ENCODE measurements around the gene SLC24A3. TPM values are rescaled to one million over a fixed set of nuclear protein-coding genes. Genes with fewer than 3 reads are reported as not detected.

The SLC24A3 gene
- total RNA-seq, 4 donors from 2014 or later: 4.2 to 6.4 (median 5.6) TPM

DNA sequence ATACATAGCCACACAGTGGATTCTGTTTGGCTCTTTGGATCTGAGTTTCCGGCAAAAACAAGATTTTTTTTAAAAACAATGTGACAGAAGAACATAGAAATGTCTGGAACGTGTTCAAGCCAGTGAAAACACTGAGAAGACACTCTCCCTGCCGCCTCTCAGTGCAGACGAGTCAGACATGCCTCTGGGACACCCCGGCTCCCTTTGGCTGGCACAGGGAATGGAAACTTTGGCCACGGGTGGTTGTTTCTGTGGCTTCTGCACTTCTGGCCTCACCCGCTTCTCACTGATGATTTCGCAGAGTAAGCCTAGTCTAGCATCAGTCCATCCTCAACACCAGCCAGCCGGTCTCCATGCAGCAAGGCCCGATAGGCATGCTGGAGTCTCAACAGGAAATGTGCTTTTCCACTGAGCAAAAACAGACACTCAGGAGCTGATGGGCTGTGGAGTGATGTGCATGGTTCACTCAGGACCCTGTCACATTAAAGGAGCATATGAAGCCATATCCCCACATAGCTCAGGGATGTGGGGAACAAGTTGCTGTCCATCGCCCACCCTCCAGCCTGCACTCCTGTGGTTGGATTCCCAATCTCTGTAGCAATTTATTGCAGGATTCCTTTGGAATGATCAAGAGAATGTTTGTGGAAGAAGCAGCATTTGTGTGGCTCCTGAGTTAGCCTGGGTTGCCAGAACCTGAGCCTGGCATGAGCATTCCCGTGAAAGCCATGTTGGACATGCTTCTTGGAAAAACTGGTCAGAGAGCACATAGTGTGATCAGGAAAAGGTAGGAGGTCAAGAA, 283.7 kb downstream of the SLC24A3 start:
- Histone ChIP-seq H3K9me3 (no peaks in the 10 kb centered on the region), H3K4me3 (no peak overlapping the region), H3K27ac (no peak overlapping the region), H3K27me3 (no peaks in the 10 kb centered on the region), H3K4me1 (no peaks in the 10 kb centered on the region), H3K36me3 (no peaks in the 10 kb centered on the region)
- WGBS: 76% methylated on average over 11 of the region's 12 CpGs
- TF ChIP-seq, protein P1, sequence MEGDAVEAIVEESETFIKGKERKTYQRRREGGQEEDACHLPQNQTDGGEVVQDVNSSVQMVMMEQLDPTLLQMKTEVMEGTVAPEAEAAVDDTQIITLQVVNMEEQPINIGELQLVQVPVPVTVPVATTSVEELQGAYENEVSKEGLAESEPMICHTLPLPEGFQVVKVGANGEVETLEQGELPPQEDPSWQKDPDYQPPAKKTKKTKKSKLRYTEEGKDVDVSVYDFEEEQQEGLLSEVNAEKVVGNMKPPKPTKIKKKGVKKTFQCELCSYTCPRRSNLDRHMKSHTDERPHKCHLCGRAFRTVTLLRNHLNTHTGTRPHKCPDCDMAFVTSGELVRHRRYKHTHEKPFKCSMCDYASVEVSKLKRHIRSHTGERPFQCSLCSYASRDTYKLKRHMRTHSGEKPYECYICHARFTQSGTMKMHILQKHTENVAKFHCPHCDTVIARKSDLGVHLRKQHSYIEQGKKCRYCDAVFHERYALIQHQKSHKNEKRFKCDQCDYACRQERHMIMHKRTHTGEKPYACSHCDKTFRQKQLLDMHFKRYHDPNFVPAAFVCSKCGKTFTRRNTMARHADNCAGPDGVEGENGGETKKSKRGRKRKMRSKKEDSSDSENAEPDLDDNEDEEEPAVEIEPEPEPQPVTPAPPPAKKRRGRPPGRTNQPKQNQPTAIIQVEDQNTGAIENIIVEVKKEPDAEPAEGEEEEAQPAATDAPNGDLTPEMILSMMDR (IDR thresholded peaks at IDR 0.05): no peak
- TF ChIP-seq POLR2A (IDR thresholded peaks at IDR 0.05) (no peak), POLR2AphosphoS5 (IDR thresholded peaks at IDR 0.05) (no peak), EP300 (IDR thresholded peaks at IDR 0.05) (no peak)
- DNase-seq (ENCODE audit: low spot score in 2 of 2): no peak

DNA sequence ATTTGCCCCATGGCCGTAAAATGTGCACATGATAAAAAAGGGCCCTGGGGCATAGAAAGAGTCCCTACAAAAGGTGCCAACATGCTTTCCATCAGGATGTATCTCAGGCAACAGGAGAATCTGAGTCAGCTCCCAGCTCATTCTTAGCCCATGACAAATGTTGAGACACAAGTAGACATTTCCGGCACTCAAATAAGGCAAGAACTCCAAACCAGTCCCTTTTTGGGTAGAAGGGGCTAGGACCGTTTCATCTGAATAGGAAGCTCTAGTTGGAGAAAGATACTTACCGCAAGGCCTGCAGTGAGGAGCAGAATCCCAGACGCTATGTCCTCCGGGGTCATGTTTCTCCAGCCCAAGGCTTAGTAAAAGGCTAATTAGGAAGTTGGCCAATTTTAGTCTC, 284.6 kb downstream of the SLC24A3 start:
- no peak for DNase-seq (ENCODE audit: low spot score in 2 of 2)
- H3K4me1 ChIP-seq: no peaks in the 10 kb centered on the region
- H3K36me3 ChIP-seq: no peaks in the 10 kb centered on the region
- no peak overlapping the region for H3K4me3 ChIP-seq
- no peaks in the 10 kb centered on the region for H3K9me3 ChIP-seq
- TF ChIP-seq, protein P1 (IDR thresholded peaks at IDR 0.05): no peak
- TF ChIP-seq EP300 (IDR thresholded peaks at IDR 0.05): no peak
- TF ChIP-seq POLR2AphosphoS5 (IDR thresholded peaks at IDR 0.05): no peak
- no peak for TF ChIP-seq POLR2A (IDR thresholded peaks at IDR 0.05)
- no peaks in the 10 kb centered on the region for H3K27me3 ChIP-seq
- 90% methylated on average over 6 of the region's 6 CpGs for WGBS
- H3K27ac ChIP-seq: no peak overlapping the region

DNA sequence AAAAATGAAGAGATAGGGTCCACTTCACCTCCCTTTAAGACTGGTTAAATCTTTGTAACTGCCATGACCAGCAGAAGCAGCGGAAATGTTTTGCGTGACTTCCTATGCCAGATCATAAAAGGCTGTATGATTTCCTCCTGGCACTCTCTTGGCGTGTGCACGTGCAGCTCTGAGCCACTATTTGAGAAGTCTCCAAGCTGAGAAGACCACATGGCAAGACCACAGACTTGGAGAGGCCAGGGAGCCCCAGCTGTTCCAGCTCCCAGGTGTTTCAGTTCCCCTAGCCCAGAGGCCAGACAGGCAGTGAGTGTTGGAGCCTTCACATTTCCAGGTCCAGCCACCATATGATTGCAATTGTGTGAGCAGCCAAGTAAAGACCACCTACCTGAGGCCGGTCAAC, 286.3 kb downstream of the SLC24A3 start:
- Histone ChIP-seq H3K27me3 (no peaks in the 10 kb centered on the region), H3K27ac (no peak overlapping the region), H3K36me3 (no peaks in the 10 kb centered on the region), H3K4me3 (no peak overlapping the region), H3K9me3 (no peaks in the 10 kb centered on the region), H3K4me1 (no peaks in the 10 kb centered on the region)
- TF ChIP-seq POLR2AphosphoS5 (IDR thresholded peaks at IDR 0.05): no peak
- no peak for TF ChIP-seq POLR2A (IDR thresholded peaks at IDR 0.05)
- TF ChIP-seq, protein P1 (IDR thresholded peaks at IDR 0.05): no peak
- no peak for TF ChIP-seq EP300 (IDR thresholded peaks at IDR 0.05)
- DNase-seq (ENCODE audit: low spot score in 2 of 2): no peak
- 85% methylated on average over 4 of the region's 5 CpGs for WGBS

DNA sequence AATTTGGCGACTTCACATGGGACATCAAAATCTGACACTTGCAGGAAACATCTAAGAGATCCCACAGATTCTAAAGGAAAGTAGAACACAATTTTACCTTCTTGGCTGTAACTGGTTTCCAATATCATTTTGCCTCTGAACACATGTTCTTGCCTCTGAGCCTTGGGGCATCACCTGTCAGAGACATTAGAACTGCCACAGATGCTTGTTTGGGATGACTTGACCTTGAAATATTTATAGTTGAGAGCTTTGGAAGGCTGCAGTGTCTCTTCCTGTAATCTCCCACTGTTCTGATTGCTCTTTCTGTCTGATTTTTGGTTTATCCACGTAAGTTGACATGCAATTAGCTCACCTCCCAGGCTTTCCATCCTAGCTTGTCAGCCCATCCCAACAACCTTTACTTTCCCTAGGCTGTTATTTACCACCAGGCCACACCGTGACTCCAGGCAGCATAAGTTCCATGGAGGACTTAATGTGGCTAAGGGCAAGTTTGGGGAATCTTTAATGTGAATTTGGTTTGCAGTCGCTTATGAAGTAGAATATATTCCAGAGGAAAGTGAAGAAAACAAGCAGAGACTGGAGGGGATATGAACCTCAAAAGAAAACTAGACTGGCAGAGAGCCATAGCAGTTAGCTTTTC, 289.2 kb downstream of the SLC24A3 start:
- WGBS: 95% methylated on average over 4 of the region's 4 CpGs
- Histone ChIP-seq H3K9me3 (no peaks in the 10 kb centered on the region), H3K4me3 (no peak overlapping the region), H3K27ac (no peak overlapping the region), H3K4me1 (no peaks in the 10 kb centered on the region), H3K36me3 (no peaks in the 10 kb centered on the region), H3K27me3 (no peaks in the 10 kb centered on the region)
- TF ChIP-seq, protein P1 (IDR thresholded peaks at IDR 0.05): no peak
- TF ChIP-seq POLR2A (IDR thresholded peaks at IDR 0.05) (no peak), EP300 (IDR thresholded peaks at IDR 0.05) (no peak)
- DNase-seq (ENCODE audit: low spot score in 2 of 2): no peak

DNA sequence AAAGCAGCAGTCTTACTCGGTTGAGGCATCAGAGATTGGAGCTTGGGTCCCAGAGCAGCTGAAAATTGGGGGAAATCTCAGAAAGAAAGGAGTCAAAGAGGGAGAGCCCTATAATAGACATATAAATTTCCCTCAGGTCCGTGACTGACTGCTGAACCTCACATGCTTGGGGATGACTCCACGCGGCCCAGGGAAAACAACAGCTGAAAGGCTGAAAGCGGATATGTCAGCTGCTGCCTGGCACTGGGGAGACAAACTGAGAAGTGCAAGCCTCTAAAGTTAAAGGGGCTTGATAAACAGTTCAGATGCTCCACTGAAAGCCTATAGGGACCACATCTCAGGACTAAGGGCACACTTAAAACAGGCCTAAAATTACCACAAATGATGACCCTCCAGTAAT, 289.7 kb downstream of the SLC24A3 start:
- no peaks in the 10 kb centered on the region for H3K9me3 ChIP-seq
- H3K36me3 ChIP-seq: no peaks in the 10 kb centered on the region
- H3K4me3 ChIP-seq: no peak overlapping the region
- no peak overlapping the region for H3K27ac ChIP-seq
- 91% methylated on average over 5 of the region's 5 CpGs for WGBS
- DNase-seq (ENCODE audit: low spot score in 2 of 2): no peak
- no peaks in the 10 kb centered on the region for H3K27me3 ChIP-seq
- TF ChIP-seq POLR2AphosphoS5 (IDR thresholded peaks at IDR 0.05): no peak
- no peak for TF ChIP-seq POLR2A (IDR thresholded peaks at IDR 0.05)
- TF ChIP-seq, protein P1 (IDR thresholded peaks at IDR 0.05): no peak
- no peak for TF ChIP-seq EP300 (IDR thresholded peaks at IDR 0.05)
- H3K4me1 ChIP-seq: no peaks in the 10 kb centered on the region

Measured in suprapubic skin (tissue), 4 donors.